Heart left ventricle (tissue), 16 donors: ENCODE measurements around the gene SOX30. TPM values are rescaled to one million over a fixed set of nuclear protein-coding genes. Genes with fewer than 3 reads are reported as not detected.
A peak's percentile ranks its signal among the peaks of the same experiment; 100 is the strongest.
"Not testable (repeated sequence)": the region's sequence is repeated elsewhere in the genome, so short reads cannot be mapped to it uniquely, and the experiment has no call there.

Source experiments
- ATAC-seq, 4 donors: fragments of 200-7000 bp; cut with Tn5 transposase; one replicate each; pipeline ENCODE4 v1.9.1; 2020 to 2022; ENCODE audit warnings: moderate library complexity in 4 of 4, mild to moderate bottlenecking in 3 of 4, moderate number of reproducible peaks in 1 of 4
- DNase-seq, 5 donors: peaks; one replicate each; pipeline ENCODE4 v3.0.0-alpha.2; 2020
- H3K27ac ChIP-seq, 12 donors: fragments of 200-600 bp; sonication (generic) in 4 of 12; one replicate each; pipeline versions ENCODE4 v1.5.0 to v1.8.0; 2016 to 2022; ENCODE audit warnings: mild to moderate bottlenecking in 2 of 12
- H3K27me3 ChIP-seq, 9 donors: fragments of 200-600 bp; sonication (generic) in 2 of 9; one replicate each; pipeline versions ENCODE4 v1.5.1 to v1.8.0; 2016 to 2022; ENCODE audit warnings: mild to moderate bottlenecking in 3 of 9
- H3K36me3 ChIP-seq, 9 donors: fragments of 200-600 bp; sonication (generic) in 2 of 9; one replicate each; pipeline versions ENCODE4 v1.5.0 to v1.8.0; 2018 to 2022; ENCODE audit warnings: mild to moderate bottlenecking in 2 of 9
- H3K4me1 ChIP-seq, 12 donors: fragments of 200-600 bp; sonication (generic) in 4 of 12; one replicate each; pipeline versions ENCODE4 v1.5.0 to v1.8.0; 2016 to 2022; ENCODE audit warnings: mild to moderate bottlenecking in 3 of 12
- H3K4me3 ChIP-seq, 12 donors: fragments of 200-600 bp; sonication (generic) in 4 of 12; one replicate each; pipeline versions ENCODE4 v1.5.0 to v1.8.0; 2017 to 2022; ENCODE audit warnings: mild to moderate bottlenecking in 9 of 12, moderate library complexity in 4 of 12
- H3K9me3 ChIP-seq, 12 donors: fragments of 200-600 bp; sonication (generic) in 4 of 12; one replicate each; pipeline versions ENCODE4 v1.5.0 to v1.8.0; 2016 to 2022; ENCODE audit warnings: mild to moderate bottlenecking in 1 of 12
- CTCF ChIP-seq, 12 donors: fragments of 200-600 bp; sonication (generic) in 4 of 12; IDR thresholded peaks; one replicate each; pipeline versions ENCODE4 v1.5.0 to v1.8.0; 2018 to 2022; ENCODE audit warnings: antibody characterized with exemption in 12 of 12, mild to moderate bottlenecking in 5 of 12
- POLR2A ChIP-seq, 2 donors: fragments of 450-650 bp; IDR thresholded peaks; one replicate each; pipeline ENCODE4 v1.6.1; 2017; ENCODE audit warnings: antibody characterized with exemption in 2 of 2, mild to moderate bottlenecking in 2 of 2, moderate library complexity in 2 of 2
- WGBS, 4 donors: extraction: QIAGEN DNeasy Blood & Tissue Kit in 2 of 4; methylation state at CpG; one replicate each; pipeline versions ENCODE4 v1.1.5 to v1.1.7; 2013 to 2018; 5-methylcytosine and 5-hydroxymethylcytosine counted together
- intact Hi-C, 10 donors: fragments of 100-400 bp; cut with DNase I; formaldehyde crosslinking; loops; one replicate each; pipeline versions ENCODE4 v1.11.1 to v1.14.2; 2022
- polyA plus RNA-seq, 2 donors: library from polyadenylated mRNA; stranded (reverse); fragments of 200-250 nt; gene quantifications; one replicate each; pipeline ENCODE4 v1.2.3, GENCODE V29; 2013
- total RNA-seq, 9 donors: library from RNA; depleted of rRNA in 2 of 9; stranded (reverse); fragments of >200 nt in 2 of 9; fragmentation: NEBNext Ultra II Directional in 3 of 9; extraction: Animal tissue kit (Norgen Biotek cat#: 25700) in 3 of 9; gene quantifications; one replicate each; pipeline versions ENCODE4 v1.1.0 to v1.2.4, GENCODE V29; 2016 to 2023
- donor health status: ischemic (EF 13 %, LVEDD 7.1; RV severe dilation, severe dysfunction).
- donor health status: healthy with polysubstance abuse.
- donor health status: DM: no; HTN: yes; CAD: no.
- donor health status: DM: no; HTN: no; CAD: no.
- donor health status: ischemic (EF 25% LVEDD 6.9; RV normal size, moderate dysfunction).
- donor health status: ischemic (EF 25% LVEDD 5.7; RV mildly dilated, moderate dysfunction).
- donor health status: healthy.
- donor health status: DM: yes; HTN: yes; CAD: no.
- donor health status: ischemic (EF 35%, LVEDD 5.7; RV mildly dilated, moderate dysfunction).
- donor health status: nonischemic (EF 11% LVEDD 7.7; RV severe dilation, severe dysfunction).
- donor health status: DM: yes; HTN: yes; CAD: no.
- donor health status: PGD.
- donor health status: ischemic (EF 29% LVEDD 5.4; RV normal size, mild dysfunction).
- donor health status: nonischemic (EF 23%, LVEDD 6.1; RV moderate dilation, normal function).

Gene SOX30
- total and polyA plus RNA-seq, 11 donors: 0.08 to 0.48 (median 0.14) TPM; not detected in 5

DNA sequence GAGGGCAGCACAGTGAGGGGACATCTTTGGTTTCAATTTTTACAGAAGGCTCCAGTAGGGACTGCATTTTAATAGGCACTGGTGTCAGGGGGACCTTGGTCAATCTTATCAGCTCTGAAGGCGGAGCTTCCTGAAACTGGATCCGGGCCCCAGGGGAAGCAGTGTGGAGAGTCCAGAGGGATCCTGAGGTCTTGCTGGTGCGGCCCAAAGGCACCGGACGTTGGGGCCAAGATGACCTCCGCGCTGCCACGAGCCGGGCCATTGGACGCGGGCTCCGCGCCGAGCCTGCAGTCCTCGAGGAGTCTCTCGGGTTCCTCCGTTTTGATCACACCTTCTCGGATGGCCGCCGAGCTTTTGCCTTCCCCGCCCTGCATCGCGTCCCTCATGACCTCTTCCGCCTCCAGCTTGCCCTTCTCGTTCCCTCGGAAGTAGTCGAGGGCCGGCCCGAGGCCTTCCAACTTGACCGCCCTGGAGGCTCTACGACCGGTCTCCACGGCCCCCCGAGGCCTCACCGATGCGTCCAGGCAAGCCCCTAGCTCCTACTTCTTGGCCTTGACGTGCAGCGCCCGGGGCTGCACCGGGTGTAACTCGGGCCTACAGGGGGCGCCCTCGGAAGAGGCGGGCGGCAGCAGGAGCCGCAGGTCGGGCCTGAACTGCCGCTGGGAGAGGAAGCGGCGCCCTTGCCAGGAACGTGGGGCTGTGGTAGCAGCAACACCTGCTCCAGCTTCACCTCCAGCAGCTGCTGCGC lies 37.9 kb upstream of the SOX30 start:
- DNase-seq: peak in 1 of 5 donors; percentile 27
- Histone ChIP-seq H3K4me1 (peaks cover 0 to 9% (median 0%) of the 10 kb centered on the region in 12 donors), H3K36me3 (no peaks in the 10 kb centered on the region), H3K27ac (no peak overlapping the region), H3K9me3 (no peaks in the 10 kb centered on the region), H3K4me3 (peak overlapping the region in 1 of 12 donors; percentile 27), H3K27me3 (no peaks in the 10 kb centered on the region)
- intact Hi-C loops: no loop called here
- TF ChIP-seq POLR2A (IDR thresholded peaks at IDR 0.05) (no peak), CTCF (IDR thresholded peaks at IDR 0.05) (peak in 1 of 12 donors; percentile 11)
- WGBS, 4 donors: 51 to 82% (median 65%) methylated on average over 39 to 52 of the region's 52 CpGs
- peak in 2 of 4 donors; percentile 18 to 22 for ATAC-seq

GRCh38 chr5:157687198-157687554 lies 34.9 kb upstream of the SOX30 start:
- Histone ChIP-seq H3K4me1 (peaks cover 0 to 9% (median 0%) of the 10 kb centered on the region in 12 donors), H3K27me3 (no peaks in the 10 kb centered on the region), H3K9me3 (no peaks in the 10 kb centered on the region), H3K4me3 (no peak overlapping the region), H3K36me3 (no peaks in the 10 kb centered on the region), H3K27ac (no peak overlapping the region)
- ATAC-seq (no peak), DNase-seq (no peak)
- intact Hi-C loops: no loop called here
- TF ChIP-seq CTCF (IDR thresholded peaks at IDR 0.05): no peak
- 93 to 95% (median 94%) methylated on average over 1 of the region's 1 CpG for WGBS, 4 donors

DNA sequence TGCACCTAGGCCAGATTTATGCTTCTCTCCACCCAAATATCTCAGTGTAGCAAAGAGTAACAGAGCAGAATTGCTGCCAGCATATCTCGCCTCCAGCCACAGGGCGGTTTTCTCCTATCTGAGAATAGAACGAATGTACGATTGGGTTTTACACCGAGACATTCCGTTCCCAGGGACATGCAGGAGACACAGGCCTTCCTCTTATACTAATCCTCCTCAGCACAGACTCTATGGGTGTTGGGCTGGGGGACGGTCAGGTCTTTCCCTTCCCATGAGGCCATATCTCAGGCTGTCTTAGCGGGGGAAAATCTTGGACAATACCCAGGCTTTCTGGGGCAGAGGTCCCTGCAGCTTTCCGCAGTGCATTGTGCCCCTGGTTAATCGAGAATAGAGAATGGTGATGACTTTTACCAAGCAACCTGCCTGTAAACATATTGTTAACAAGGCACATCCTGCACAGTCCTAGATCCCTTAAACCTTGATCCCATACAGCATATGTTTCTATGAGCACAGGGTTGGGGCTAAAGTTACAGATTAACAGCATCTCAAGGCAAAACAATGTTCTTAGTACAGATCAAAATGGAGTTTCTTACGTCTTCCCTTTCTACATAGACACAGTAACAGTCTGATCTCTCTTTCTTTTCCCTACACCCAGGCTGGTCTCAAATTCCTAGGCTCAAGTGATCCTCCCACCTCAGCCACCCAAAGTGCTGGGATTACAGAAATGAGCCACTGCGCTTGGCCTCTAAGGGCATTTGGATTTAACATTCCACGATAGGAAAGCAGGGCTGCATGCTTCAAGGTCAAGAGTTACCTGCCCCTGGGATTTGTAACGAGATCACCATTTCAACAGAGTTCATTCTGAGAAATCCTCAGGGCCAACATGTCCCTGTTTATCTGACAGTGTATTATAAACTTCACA lies 34.3 kb upstream of the SOX30 start:
- H3K4me3 ChIP-seq, H3K36me3 ChIP-seq, H3K9me3 ChIP-seq, intact Hi-C loops, H3K4me1 ChIP-seq, H3K27me3 ChIP-seq: not testable (repeated sequence)
- 60 to 76% (median 69%) methylated on average over 14 of the region's 14 CpGs for WGBS, 4 donors
- ATAC-seq: peak in 3 of 4 donors; percentile 48 to 86 (median 78)
- peak in 2 of 5 donors; percentile 26 to 41 for DNase-seq
- H3K27ac ChIP-seq: peak overlapping the region in 7 of 12 donors; percentile 8 to 65 (median 38)

DNA sequence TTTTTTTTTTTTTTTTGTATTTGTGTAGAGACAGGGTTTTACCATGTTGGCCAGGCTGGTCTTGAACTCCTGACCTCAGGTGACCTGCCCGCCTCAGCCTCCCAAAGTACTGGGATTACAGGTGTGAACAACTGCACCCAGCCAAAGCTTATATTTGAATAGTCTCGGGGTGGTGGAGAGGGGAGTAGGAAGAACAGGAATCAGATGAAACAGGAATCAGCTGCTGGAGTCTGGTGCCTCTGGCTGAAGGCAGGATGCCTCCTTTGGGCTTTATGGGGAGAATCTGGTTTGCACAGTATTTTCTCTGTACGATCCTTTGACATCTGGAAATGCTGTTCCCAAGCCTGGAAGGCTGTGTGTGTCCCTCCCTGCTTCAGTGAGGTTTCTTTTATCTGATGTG lies 30.0 kb upstream of the SOX30 start:
- Histone ChIP-seq H3K4me3 (no peak overlapping the region), H3K27me3 (no peaks in the 10 kb centered on the region), H3K36me3 (no peaks in the 10 kb centered on the region), H3K4me1 (peaks cover 0 to 9% (median 0%) of the 10 kb centered on the region in 12 donors), H3K27ac (no peak overlapping the region), H3K9me3 (no peaks in the 10 kb centered on the region)
- intact Hi-C loops: no loop called here
- TF ChIP-seq CTCF (IDR thresholded peaks at IDR 0.05): no peak
- no peak for TF ChIP-seq POLR2A (IDR thresholded peaks at IDR 0.05)
- DNase-seq: no peak
- no peak for ATAC-seq
- WGBS, 4 donors: 50 to 76% (median 57%) methylated on average over 3 of the region's 3 CpGs
